GM23338 (cell line): ENCODE results near the gene USP21. TPM values are rescaled to one million over a fixed set of nuclear protein-coding genes. Genes with fewer than 3 reads are reported as not detected.
A peak's percentile ranks its signal among the peaks of the same experiment; 100 is the strongest.

ENCODE experiments used
- ATAC-seq: fragments of 200-7000 bp; cut with Tn5 transposase; 3 replicates; pipeline ENCODE4 v1.9.1; 2020
- DNase-seq: peaks from one replicate; pipeline ENCODE4 v3.0.0-alpha.2; 2015; ENCODE audit warnings: low spot score
- H2AFZ ChIP-seq: fragments of 200-600 bp; sonication (generic); 2 replicates; pipeline ENCODE4 v1.8.0; 2016; ENCODE audit warnings: antibody characterized with exemption, mild to moderate bottlenecking, moderate library complexity
- H3F3A ChIP-seq: fragments of 200-600 bp; sonication (generic); replicated peaks from 2 replicates; pipeline ENCODE4 v1.8.0; 2017; ENCODE audit warnings: antibody characterized with exemption, mixed run types, low read depth
- H3K27ac ChIP-seq: fragments of 200-600 bp; sonication (generic); 2 replicates; pipeline ENCODE4 v1.6.1; 2016; ENCODE audit warnings: low read depth
- H3K27me3 ChIP-seq: fragments of 200-600 bp; sonication (generic); 2 replicates; pipeline ENCODE4 v1.8.0; 2016; ENCODE audit warnings: mild to moderate bottlenecking, mixed run types, moderate library complexity; ENCODE audit not compliant: insufficient read depth
- H3K36me3 ChIP-seq: fragments of 200-600 bp; sonication (generic); 2 replicates; pipeline ENCODE4 v1.8.0; 2016; ENCODE audit warnings: mild to moderate bottlenecking; ENCODE audit not compliant: insufficient read depth
- H3K4me1 ChIP-seq: fragments of 200-600 bp; sonication (generic); 2 replicates; pipeline ENCODE4 v1.8.0; 2016; ENCODE audit warnings: mild to moderate bottlenecking, moderate library complexity; ENCODE audit not compliant: insufficient read depth
- H3K4me2 ChIP-seq: fragments of 200-600 bp; sonication (generic); 2 replicates; pipeline ENCODE4 v1.7.1; 2017; ENCODE audit warnings: mixed run types
- H3K4me3 ChIP-seq: fragments of 200-600 bp; sonication (generic); 2 replicates; pipeline ENCODE4 v1.6.1; 2016; ENCODE audit warnings: mixed run types
- H3K79me2 ChIP-seq: fragments of 200-600 bp; sonication (generic); replicated peaks from 2 replicates; pipeline ENCODE4 v1.8.0; 2017; ENCODE audit warnings: mild to moderate bottlenecking; ENCODE audit not compliant: insufficient read depth
- H3K9me2 ChIP-seq: fragments of 200-600 bp; sonication (generic); 2 replicates; pipeline ENCODE4 v1.8.0; 2017; ENCODE audit not compliant: insufficient read depth
- H4K20me1 ChIP-seq: fragments of 200-600 bp; sonication (generic); replicated peaks from 2 replicates; pipeline ENCODE4 v1.8.0; 2017; ENCODE audit warnings: mild to moderate bottlenecking; ENCODE audit not compliant: insufficient read depth
- H3K27ac Mint-ChIP-seq: 2 replicates; pipeline ENCODE4 v1.8.0; 2020; ENCODE audit warnings: inconsistent platforms, mild to moderate bottlenecking, moderate library complexity, mixed read lengths
- H3K27me3 Mint-ChIP-seq: 3 replicates; pipeline ENCODE4 v1.8.0; 2022; ENCODE audit warnings: low read depth, mild to moderate bottlenecking, moderate library complexity, mixed read lengths, inconsistent platforms; ENCODE audit not compliant: insufficient read depth, poor library complexity
- H3K36me3 Mint-ChIP-seq: 3 replicates; pipeline ENCODE4 v1.8.0; 2021; ENCODE audit warnings: low read depth, mild to moderate bottlenecking, inconsistent platforms, moderate library complexity, mixed read lengths
- H3K4me1 Mint-ChIP-seq: 3 replicates; pipeline ENCODE4 v1.8.0; 2020; ENCODE audit warnings: mild to moderate bottlenecking, inconsistent platforms, mixed read lengths
- H3K4me3 Mint-ChIP-seq: 3 replicates; pipeline ENCODE4 v1.8.0; 2021; ENCODE audit warnings: moderate library complexity, mild to moderate bottlenecking, inconsistent platforms, mixed read lengths
- H3K9me3 Mint-ChIP-seq: 3 replicates; pipeline ENCODE4 v1.8.0; 2020; ENCODE audit warnings: moderate library complexity, mild to moderate bottlenecking, inconsistent platforms, mixed read lengths
- CREB1 ChIP-seq: fragments of 250-450 bp; sonication (Bioruptor Pico); IDR thresholded peaks from 2 replicates; pipeline ENCODE4 v1.5.0; 2020; ENCODE audit warnings: low read depth, mild to moderate bottlenecking, moderate library complexity
- ETS1 ChIP-seq: IDR thresholded peaks from 2 replicates; pipeline ENCODE4 v1.6.1; 2016; ENCODE audit warnings: antibody characterized with exemption
- EZH2 ChIP-seq: fragments of 200-600 bp; sonication (generic); IDR thresholded peaks from one replicate; pipeline ENCODE4 v1.8.0; 2017; ENCODE audit warnings: antibody characterized with exemption, mild to moderate bottlenecking, low read depth; ENCODE audit not compliant: unreplicated experiment
- EZH2phosphoT487 ChIP-seq: fragments of 200-600 bp; sonication (generic); IDR thresholded peaks from one replicate; pipeline ENCODE4 v1.8.1; 2018; ENCODE audit warnings: antibody characterized with exemption; ENCODE audit not compliant: unreplicated experiment
- JUNB ChIP-seq: IDR thresholded peaks from one replicate; pipeline ENCODE4 v1.6.1; 2016; ENCODE audit warnings: antibody characterized with exemption; ENCODE audit not compliant: unreplicated experiment
- NANOG ChIP-seq: IDR thresholded peaks from 2 replicates; pipeline ENCODE4 v1.6.1; 2016; ENCODE audit warnings: antibody characterized with exemption, borderline replicate concordance
- POLR2AphosphoS5 ChIP-seq: IDR thresholded peaks from 2 replicates; pipeline ENCODE4 v1.6.1; 2016; ENCODE audit warnings: antibody characterized with exemption, low read depth
- STAT1 ChIP-seq: IDR thresholded peaks from one replicate; pipeline ENCODE4 v1.6.1; 2016; ENCODE audit warnings: antibody characterized with exemption; ENCODE audit not compliant: unreplicated experiment
- ZNF114 ChIP-seq: fragments of 250-450 bp; sonication (Bioruptor Pico); IDR thresholded peaks from 2 replicates; pipeline ENCODE4 v1.5.0; 2020; ENCODE audit warnings: mild to moderate bottlenecking, moderate library complexity
- ZNF331 ChIP-seq: fragments of 250-450 bp; sonication (Bioruptor Pico); IDR thresholded peaks from 2 replicates; pipeline ENCODE4 v1.5.0; 2020; ENCODE audit warnings: low read depth, mild to moderate bottlenecking, moderate library complexity
- ZNF462 ChIP-seq: fragments of 250-450 bp; sonication (Bioruptor Pico); IDR thresholded peaks from 2 replicates; pipeline ENCODE4 v1.5.0; 2020; ENCODE audit warnings: mild to moderate bottlenecking, moderate library complexity
- polyA plus RNA-seq: library from polyadenylated mRNA; unstranded; fragments of >200 nt; fragmentation: Nextera tagmentation; extraction: Ambion mirVana; gene quantifications from 2 replicates; pipeline ENCODE4 v1.2.1, GENCODE V29; 2016
- total RNA-seq: library from RNA; depleted of rRNA; stranded (reverse); fragments of >200 nt; shearing (Covaris generic); gene quantifications from 2 replicates; pipeline ENCODE4 v1.2.3, GENCODE V29; 2014
- TF ChIP-seq, protein P1 (sequence below), 2 experiments: fragments of 200-600 bp in 1 of 2; sonication (generic) in 1 of 2; conservative IDR thresholded peaks; 2 replicates each; pipeline versions ENCODE4 v1.5.1 to v1.6.1; 2016 to 2017; ENCODE audit warnings: antibody characterized with exemption in 2 of 2, low read depth in 2 of 2, mild to moderate bottlenecking in 2 of 2, moderate library complexity in 1 of 2
- TF ChIP-seq, protein P2 (sequence below): IDR thresholded peaks from one replicate; pipeline ENCODE4 v1.6.1; 2018; ENCODE audit warnings: antibody characterized with exemption; ENCODE audit not compliant: unreplicated experiment

Gene USP21
- total and polyA plus RNA-seq, 2 experiments from 2014 or later = 17.9 to 25.6 TPM

- Mint-ChIP-seq H3K4me1 (peaks cover 4% of the 10 kb centered on the region; the same call in 2 of the 3 replicates), H3K27ac (no peak overlapping the region), H3K4me3 (no peak overlapping the region; the same call in 2 of the 3 replicates), H3K36me3 (no peaks in the 10 kb centered on the region), H3K9me3 (no peaks in the 10 kb centered on the region), H3K27me3 (no peaks in the 10 kb centered on the region)
- no peaks in the 10 kb centered on the region; the same call in 1 of the 2 replicates for H4K20me1 ChIP-seq
- H3K36me3 ChIP-seq = no peaks in the 10 kb centered on the region
- no peak overlapping the region for H3K4me2 ChIP-seq
- TF ChIP-seq EZH2 (no peak), NANOG (no peak), ETS1 (no peak), EZH2phosphoT487 (no peak), ZNF462 (CRISPR knock-in tag) (no peak), ZNF331 (CRISPR knock-in tag) (no peak), JUNB (no peak), STAT1 (no peak), CREB1 (CRISPR knock-in tag) (no peak), POLR2AphosphoS5 (no peak), ZNF114 (no peak)
- TF ChIP-seq, protein P1, sequence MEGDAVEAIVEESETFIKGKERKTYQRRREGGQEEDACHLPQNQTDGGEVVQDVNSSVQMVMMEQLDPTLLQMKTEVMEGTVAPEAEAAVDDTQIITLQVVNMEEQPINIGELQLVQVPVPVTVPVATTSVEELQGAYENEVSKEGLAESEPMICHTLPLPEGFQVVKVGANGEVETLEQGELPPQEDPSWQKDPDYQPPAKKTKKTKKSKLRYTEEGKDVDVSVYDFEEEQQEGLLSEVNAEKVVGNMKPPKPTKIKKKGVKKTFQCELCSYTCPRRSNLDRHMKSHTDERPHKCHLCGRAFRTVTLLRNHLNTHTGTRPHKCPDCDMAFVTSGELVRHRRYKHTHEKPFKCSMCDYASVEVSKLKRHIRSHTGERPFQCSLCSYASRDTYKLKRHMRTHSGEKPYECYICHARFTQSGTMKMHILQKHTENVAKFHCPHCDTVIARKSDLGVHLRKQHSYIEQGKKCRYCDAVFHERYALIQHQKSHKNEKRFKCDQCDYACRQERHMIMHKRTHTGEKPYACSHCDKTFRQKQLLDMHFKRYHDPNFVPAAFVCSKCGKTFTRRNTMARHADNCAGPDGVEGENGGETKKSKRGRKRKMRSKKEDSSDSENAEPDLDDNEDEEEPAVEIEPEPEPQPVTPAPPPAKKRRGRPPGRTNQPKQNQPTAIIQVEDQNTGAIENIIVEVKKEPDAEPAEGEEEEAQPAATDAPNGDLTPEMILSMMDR (conservative IDR thresholded peaks at IDR 0.05; ENCODE audit: low read depth in 2 of 2) = no peak
- TF ChIP-seq, protein P2, sequence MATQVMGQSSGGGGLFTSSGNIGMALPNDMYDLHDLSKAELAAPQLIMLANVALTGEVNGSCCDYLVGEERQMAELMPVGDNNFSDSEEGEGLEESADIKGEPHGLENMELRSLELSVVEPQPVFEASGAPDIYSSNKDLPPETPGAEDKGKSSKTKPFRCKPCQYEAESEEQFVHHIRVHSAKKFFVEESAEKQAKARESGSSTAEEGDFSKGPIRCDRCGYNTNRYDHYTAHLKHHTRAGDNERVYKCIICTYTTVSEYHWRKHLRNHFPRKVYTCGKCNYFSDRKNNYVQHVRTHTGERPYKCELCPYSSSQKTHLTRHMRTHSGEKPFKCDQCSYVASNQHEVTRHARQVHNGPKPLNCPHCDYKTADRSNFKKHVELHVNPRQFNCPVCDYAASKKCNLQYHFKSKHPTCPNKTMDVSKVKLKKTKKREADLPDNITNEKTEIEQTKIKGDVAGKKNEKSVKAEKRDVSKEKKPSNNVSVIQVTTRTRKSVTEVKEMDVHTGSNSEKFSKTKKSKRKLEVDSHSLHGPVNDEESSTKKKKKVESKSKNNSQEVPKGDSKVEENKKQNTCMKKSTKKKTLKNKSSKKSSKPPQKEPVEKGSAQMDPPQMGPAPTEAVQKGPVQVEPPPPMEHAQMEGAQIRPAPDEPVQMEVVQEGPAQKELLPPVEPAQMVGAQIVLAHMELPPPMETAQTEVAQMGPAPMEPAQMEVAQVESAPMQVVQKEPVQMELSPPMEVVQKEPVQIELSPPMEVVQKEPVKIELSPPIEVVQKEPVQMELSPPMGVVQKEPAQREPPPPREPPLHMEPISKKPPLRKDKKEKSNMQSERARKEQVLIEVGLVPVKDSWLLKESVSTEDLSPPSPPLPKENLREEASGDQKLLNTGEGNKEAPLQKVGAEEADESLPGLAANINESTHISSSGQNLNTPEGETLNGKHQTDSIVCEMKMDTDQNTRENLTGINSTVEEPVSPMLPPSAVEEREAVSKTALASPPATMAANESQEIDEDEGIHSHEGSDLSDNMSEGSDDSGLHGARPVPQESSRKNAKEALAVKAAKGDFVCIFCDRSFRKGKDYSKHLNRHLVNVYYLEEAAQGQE = no peak
- H3K27me3 ChIP-seq = no peaks in the 10 kb centered on the region
- H3K4me3 ChIP-seq = no peak overlapping the region
- DNase-seq (peak; percentile 21), ATAC-seq (no peak)
- H3K4me1 ChIP-seq = peaks cover 17% of the 10 kb centered on the region
- H3F3A ChIP-seq = peaks cover 10% of the 10 kb centered on the region
- H2AFZ ChIP-seq = no peak overlapping the region
- no peak overlapping the region for H3K27ac ChIP-seq
- H3K79me2 ChIP-seq = peaks cover 25% of the 10 kb centered on the region
- no peaks in the 10 kb centered on the region for H3K9me2 ChIP-seq
These were observed 21.4 kb upstream of the USP21 start for GRCh38 chr1:161137881-161138280.
